Adrenal gland (tissue), 5 donors: Measurements from ENCODE around the gene LRRC9.

Source experiments
- POLR2A ChIP-seq, 2 donors: fragments of 450-650 bp; IDR thresholded peaks; one replicate each; pipeline ENCODE4 v1.6.1; 2017; ENCODE audit warnings: antibody characterized with exemption in 2 of 2, mild to moderate bottlenecking in 2 of 2, moderate library complexity in 1 of 2
- TF ChIP-seq, protein P1 (sequence below), 6 experiments: fragments of 450-650 bp in 4 of 6; fragments of 200-600 bp in 2 of 6; sonication (generic) in 1 of 6; IDR thresholded peaks; 1 replicate in 5 of 6; 2 replicates in 1 of 6; pipeline versions ENCODE4 v1.5.1 to v1.8.0; 2016 to 2021; ENCODE audit warnings: antibody characterized with exemption in 6 of 6, mild to moderate bottlenecking in 2 of 6, moderate library complexity in 1 of 6
- donor health status: DM: no; HTN: no; CAD: no.

DNA sequence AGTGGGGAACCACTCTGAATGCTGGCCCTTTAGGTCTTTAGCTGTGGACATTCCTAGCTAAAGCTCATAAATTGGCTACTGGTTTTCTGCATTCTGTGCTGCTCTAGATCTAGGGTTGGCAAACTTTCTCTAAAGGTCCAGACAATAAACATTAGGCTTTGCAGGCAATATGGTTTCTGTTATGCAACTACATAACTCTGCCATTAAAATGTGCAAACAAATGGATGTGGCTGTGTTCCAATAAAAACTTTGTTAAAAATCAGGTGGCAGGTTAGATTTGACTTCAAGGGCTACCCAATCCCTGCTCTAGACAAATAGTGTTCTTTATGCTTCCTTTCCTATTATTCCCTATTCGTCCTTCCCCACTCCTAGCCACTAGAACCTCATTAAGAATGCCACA lies 6.8 kb upstream of the LRRC9 start:
- TF ChIP-seq, protein P1, sequence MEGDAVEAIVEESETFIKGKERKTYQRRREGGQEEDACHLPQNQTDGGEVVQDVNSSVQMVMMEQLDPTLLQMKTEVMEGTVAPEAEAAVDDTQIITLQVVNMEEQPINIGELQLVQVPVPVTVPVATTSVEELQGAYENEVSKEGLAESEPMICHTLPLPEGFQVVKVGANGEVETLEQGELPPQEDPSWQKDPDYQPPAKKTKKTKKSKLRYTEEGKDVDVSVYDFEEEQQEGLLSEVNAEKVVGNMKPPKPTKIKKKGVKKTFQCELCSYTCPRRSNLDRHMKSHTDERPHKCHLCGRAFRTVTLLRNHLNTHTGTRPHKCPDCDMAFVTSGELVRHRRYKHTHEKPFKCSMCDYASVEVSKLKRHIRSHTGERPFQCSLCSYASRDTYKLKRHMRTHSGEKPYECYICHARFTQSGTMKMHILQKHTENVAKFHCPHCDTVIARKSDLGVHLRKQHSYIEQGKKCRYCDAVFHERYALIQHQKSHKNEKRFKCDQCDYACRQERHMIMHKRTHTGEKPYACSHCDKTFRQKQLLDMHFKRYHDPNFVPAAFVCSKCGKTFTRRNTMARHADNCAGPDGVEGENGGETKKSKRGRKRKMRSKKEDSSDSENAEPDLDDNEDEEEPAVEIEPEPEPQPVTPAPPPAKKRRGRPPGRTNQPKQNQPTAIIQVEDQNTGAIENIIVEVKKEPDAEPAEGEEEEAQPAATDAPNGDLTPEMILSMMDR (IDR thresholded peaks at IDR 0.05) = no peak
- TF ChIP-seq POLR2A (IDR thresholded peaks at IDR 0.05) = no peak
